ENCODE measurements around the gene ACCS.

Gene ACCS

DNA sequence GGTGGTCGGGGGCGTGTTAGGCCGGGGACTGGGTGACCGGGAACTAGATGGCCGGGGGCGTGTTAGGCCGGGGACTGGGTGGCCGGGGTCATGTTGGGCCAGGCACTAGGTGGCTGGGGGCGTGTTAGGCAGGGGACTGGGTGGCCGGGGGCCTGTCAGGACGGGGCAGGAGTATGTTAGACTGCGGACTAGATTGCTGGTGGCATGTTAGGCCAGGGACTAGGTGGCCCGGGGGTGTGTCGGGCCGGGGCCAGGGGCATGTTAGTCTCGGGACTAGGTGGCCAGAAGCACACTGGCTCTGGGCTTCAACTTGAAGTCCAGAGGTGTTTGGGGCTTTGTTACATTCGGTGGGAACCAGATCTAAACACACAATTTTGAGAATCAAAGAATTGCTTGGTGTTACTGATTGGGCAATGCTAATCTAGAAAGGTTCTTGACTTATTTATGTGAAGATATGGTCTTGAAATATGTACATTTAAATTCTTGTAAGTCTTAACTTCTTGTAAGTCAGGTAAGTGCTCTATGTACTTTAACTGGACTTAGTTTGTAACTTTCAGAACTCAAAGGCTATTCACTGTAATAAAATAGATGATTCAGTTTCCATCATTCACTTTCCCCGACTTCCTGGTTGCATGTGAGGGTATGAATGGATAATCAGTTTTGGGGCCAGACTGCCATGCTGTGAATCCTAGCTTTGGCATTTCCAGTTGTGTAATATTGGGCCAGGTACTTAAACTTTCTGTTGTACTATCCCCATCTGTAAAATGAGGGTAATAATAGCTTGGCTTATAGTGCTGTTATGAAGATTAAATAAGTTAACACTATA lies 30.5 kb downstream of the ACCS start:
- H3K27ac ChIP-seq = no peak overlapping the region
- H3K9ac ChIP-seq = peak overlapping the region; percentile 35; the same call in 1 of the 2 replicates
- H3K36me3 ChIP-seq (ENCODE audit: insufficient read depth) = no peaks in the 10 kb centered on the region
- peak overlapping the region; percentile 72; the same call in 1 of the 2 replicates for H2AFZ ChIP-seq (ENCODE audit: low read depth)
- H3K27me3 ChIP-seq (ENCODE audit: insufficient read depth, low read depth) = no peaks in the 10 kb centered on the region
- H4K20me1 ChIP-seq (ENCODE audit: insufficient read depth) = no peaks in the 10 kb centered on the region
- H3K4me2 ChIP-seq = peak overlapping the region; percentile 64
- H3K4me1 ChIP-seq (ENCODE audit: low read depth, poor library complexity, severe bottlenecking) = peaks cover 3% of the 10 kb centered on the region
- H3K79me2 ChIP-seq (ENCODE audit: insufficient read depth, low read depth) = no peaks in the 10 kb centered on the region
- peak overlapping the region; percentile 31 for H3K4me3 ChIP-seq (IDR thresholded peaks at IDR 0.05; ENCODE audit: insufficient read depth, low read depth, low read length)
- TF ChIP-seq, protein P1, sequence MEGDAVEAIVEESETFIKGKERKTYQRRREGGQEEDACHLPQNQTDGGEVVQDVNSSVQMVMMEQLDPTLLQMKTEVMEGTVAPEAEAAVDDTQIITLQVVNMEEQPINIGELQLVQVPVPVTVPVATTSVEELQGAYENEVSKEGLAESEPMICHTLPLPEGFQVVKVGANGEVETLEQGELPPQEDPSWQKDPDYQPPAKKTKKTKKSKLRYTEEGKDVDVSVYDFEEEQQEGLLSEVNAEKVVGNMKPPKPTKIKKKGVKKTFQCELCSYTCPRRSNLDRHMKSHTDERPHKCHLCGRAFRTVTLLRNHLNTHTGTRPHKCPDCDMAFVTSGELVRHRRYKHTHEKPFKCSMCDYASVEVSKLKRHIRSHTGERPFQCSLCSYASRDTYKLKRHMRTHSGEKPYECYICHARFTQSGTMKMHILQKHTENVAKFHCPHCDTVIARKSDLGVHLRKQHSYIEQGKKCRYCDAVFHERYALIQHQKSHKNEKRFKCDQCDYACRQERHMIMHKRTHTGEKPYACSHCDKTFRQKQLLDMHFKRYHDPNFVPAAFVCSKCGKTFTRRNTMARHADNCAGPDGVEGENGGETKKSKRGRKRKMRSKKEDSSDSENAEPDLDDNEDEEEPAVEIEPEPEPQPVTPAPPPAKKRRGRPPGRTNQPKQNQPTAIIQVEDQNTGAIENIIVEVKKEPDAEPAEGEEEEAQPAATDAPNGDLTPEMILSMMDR (conservative IDR thresholded peaks at IDR 0.05; ENCODE audit: low read depth, low read length) = no peak

DNA sequence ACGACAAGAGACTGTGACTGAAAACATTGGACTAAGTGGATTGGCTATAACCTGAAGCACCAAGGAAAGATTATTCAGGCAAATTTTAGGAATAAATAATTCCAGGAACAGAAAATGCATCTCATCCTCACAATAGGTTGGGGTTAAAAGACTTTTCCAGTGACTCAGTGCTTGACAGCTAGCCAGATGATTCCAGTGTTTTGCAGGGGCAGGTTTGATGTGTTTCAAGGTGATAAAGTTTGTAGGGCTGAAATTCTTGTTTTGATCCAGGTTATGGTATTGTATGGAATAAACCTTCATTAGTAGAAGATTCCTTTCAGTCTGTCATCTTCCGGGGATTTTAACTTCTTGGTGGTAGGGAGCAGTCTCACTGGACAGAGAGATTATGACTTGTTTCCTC lies 31.8 kb downstream of the ACCS start:
- Histone ChIP-seq H3K36me3 (ENCODE audit: insufficient read depth) (no peaks in the 10 kb centered on the region), H3K9ac (no peak overlapping the region), H3K79me2 (ENCODE audit: insufficient read depth, low read depth) (no peaks in the 10 kb centered on the region), H3K27me3 (ENCODE audit: insufficient read depth, low read depth) (no peaks in the 10 kb centered on the region), H3K27ac (no peak overlapping the region), H3K4me1 (ENCODE audit: low read depth, poor library complexity, severe bottlenecking) (peaks cover 3% of the 10 kb centered on the region), H2AFZ (ENCODE audit: low read depth) (no peak overlapping the region), H3K4me3 (IDR thresholded peaks at IDR 0.05; ENCODE audit: insufficient read depth, low read depth, low read length) (no peak overlapping the region), H3K4me2 (no peak overlapping the region), H4K20me1 (ENCODE audit: insufficient read depth) (no peaks in the 10 kb centered on the region)
- TF ChIP-seq, protein P1 (conservative IDR thresholded peaks at IDR 0.05; ENCODE audit: low read depth, low read length) = no peak

DNA sequence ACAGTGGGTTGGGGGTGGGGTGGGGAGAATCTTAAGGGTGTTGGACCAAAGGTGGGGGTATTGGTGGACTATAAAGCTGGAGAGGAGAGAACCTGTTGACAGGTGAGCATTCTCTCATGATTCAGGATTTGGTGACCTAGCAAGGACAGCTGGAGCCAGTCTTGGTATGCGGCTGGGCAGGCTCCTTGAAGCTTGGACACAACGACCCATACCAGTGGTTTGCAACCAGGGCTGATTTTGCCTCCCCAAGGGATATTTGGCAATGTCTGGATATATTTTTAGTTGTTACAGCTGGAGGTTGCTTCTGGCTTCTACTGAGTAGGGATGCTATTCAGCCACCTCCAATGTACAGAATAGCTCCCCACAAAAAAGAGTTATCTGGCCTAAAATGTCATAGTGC lies 35.0 kb downstream of the ACCS start:
- no peaks in the 10 kb centered on the region for H3K36me3 ChIP-seq (ENCODE audit: insufficient read depth)
- no peak overlapping the region for H2AFZ ChIP-seq (ENCODE audit: low read depth)
- H3K27ac ChIP-seq = no peak overlapping the region
- H3K4me1 ChIP-seq (ENCODE audit: low read depth, poor library complexity, severe bottlenecking) = no peaks in the 10 kb centered on the region
- H4K20me1 ChIP-seq (ENCODE audit: insufficient read depth) = no peaks in the 10 kb centered on the region
- H3K4me2 ChIP-seq = no peak overlapping the region
- no peak overlapping the region for H3K4me3 ChIP-seq (IDR thresholded peaks at IDR 0.05; ENCODE audit: insufficient read depth, low read depth, low read length)
- no peak overlapping the region for H3K9ac ChIP-seq
- TF ChIP-seq, protein P1 (conservative IDR thresholded peaks at IDR 0.05; ENCODE audit: low read depth, low read length) = no peak
- H3K27me3 ChIP-seq (ENCODE audit: insufficient read depth, low read depth) = no peaks in the 10 kb centered on the region
- no peaks in the 10 kb centered on the region for H3K79me2 ChIP-seq (ENCODE audit: insufficient read depth, low read depth)

DNA sequence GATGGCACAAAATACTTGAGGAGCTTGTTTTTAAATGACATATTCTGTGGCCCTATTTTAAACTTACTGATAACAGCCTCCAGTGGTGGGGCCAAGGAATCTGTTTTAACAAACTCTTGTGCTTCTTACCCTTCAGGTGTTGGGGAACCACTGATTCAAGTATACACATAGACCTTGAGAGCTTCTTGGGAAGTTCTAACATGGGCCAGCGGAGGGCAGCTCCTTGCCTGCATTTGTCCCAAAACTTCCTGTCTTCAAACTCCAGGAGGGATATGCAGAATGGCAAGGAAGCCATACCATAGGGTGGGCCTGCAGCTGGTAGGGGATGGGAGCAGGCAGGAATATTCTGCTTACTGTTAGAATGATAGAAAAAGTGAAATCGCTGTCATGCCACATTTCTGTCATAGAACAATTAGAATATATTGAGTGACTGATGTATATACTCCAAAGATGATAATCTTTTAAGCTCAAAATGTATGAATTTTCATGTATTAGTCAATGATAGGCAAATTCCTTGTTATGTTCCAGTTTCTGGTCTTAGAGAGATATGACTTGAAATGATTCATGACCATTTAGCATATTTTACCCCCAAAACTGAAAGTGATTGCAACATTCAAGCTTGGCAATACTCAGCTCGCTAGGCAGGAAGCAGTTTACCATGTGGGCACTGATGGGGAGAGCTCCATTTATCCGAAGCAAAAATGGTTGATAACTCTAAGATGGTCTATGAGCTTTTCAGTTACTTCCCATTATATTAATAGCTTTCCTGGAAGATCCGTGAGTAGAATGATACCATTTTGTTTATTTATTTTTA lies 38.6 kb downstream of the ACCS start:
- Histone ChIP-seq H3K9ac (no peak overlapping the region), H3K79me2 (ENCODE audit: insufficient read depth, low read depth) (no peaks in the 10 kb centered on the region), H3K27ac (no peak overlapping the region), H3K4me1 (ENCODE audit: low read depth, poor library complexity, severe bottlenecking) (no peaks in the 10 kb centered on the region), H3K36me3 (ENCODE audit: insufficient read depth) (no peaks in the 10 kb centered on the region), H4K20me1 (ENCODE audit: insufficient read depth) (no peaks in the 10 kb centered on the region), H3K27me3 (ENCODE audit: insufficient read depth, low read depth) (no peaks in the 10 kb centered on the region), H2AFZ (ENCODE audit: low read depth) (no peak overlapping the region), H3K4me2 (no peak overlapping the region), H3K4me3 (IDR thresholded peaks at IDR 0.05; ENCODE audit: insufficient read depth, low read depth, low read length) (no peak overlapping the region)
- TF ChIP-seq, protein P1 (conservative IDR thresholded peaks at IDR 0.05; ENCODE audit: low read depth, low read length) = no peak

All from KMS-11 (cell line).